Nucleus accumbens (tissue), 56 donors: Measurements from ENCODE around the gene ATP6V1G3.
"Not testable (repeated sequence)": the region's sequence is repeated elsewhere in the genome, so short reads cannot be mapped to it uniquely, and the experiment has no call there.

Experiments used
- DNase-seq, 56 donors: peaks; one replicate each; lab custom pipeline; 2025; lab: John Stamatoyannopoulos, UW

ATP6V1G3 gene

GRCh38 chr1:198540580-198540979 is at the start of gene ATP6V1G3:
ATP6V1G3 (minus strand) TSS chr1:198540680; CDS start chr1:198540650, 30 bp downstream.
- DNase-seq: no peak

- DNase-seq: no peak
Observed at GRCh38 chr1:198588845-198589244, 48.4 kb upstream of the ATP6V1G3 start.

- DNase-seq: no peak
Observed at GRCh38 chr1:198584163-198584562, 43.7 kb upstream of the ATP6V1G3 start.

- not testable (repeated sequence) for DNase-seq
Observed at GRCh38 chr1:198583209-198583802, 42.8 kb upstream of the ATP6V1G3 start.

GRCh38 chr1:198577444-198577843 is 37.0 kb upstream of the ATP6V1G3 start:
- DNase-seq: no peak

GRCh38 chr1:198575798-198576641 is 35.5 kb upstream of the ATP6V1G3 start:
- DNase-seq: no peak

- DNase-seq: no peak
Observed at GRCh38 chr1:198575292-198575691, 34.8 kb upstream of the ATP6V1G3 start.

GRCh38 chr1:198574325-198574724 is 33.8 kb upstream of the ATP6V1G3 start:
- no peak for DNase-seq

- no peak for DNase-seq
Observed at GRCh38 chr1:198564716-198565115, 24.2 kb upstream of the ATP6V1G3 start.

- no peak for DNase-seq
Observed at GRCh38 chr1:198564157-198564556, 23.7 kb upstream of the ATP6V1G3 start.

- DNase-seq: no peak
Observed at GRCh38 chr1:198563583-198563982, 23.1 kb upstream of the ATP6V1G3 start.

- DNase-seq: no peak
Observed at GRCh38 chr1:198560161-198560560, 19.7 kb upstream of the ATP6V1G3 start.

GRCh38 chr1:198559362-198559761 is 18.9 kb upstream of the ATP6V1G3 start:
- no peak for DNase-seq

- no peak for DNase-seq
Observed at GRCh38 chr1:198558402-198558801, 17.9 kb upstream of the ATP6V1G3 start.

- peak in 1 of 56 donors; percentile 15 for DNase-seq
Observed at GRCh38 chr1:198556971-198557370, 16.5 kb upstream of the ATP6V1G3 start.

- DNase-seq: no peak
Observed at GRCh38 chr1:198552668-198553416, 12.4 kb upstream of the ATP6V1G3 start.

GRCh38 chr1:198550941-198551524 is 10.6 kb upstream of the ATP6V1G3 start:
- no peak for DNase-seq

- DNase-seq: no peak
Observed at GRCh38 chr1:198549866-198550265, 9.4 kb upstream of the ATP6V1G3 start.

GRCh38 chr1:198548890-198549289 is 8.4 kb upstream of the ATP6V1G3 start:
- DNase-seq: no peak

GRCh38 chr1:198545156-198545555 is 4.7 kb upstream of the ATP6V1G3 start:
- no peak for DNase-seq

GRCh38 chr1:198544265-198544664 is 3.8 kb upstream of the ATP6V1G3 start:
- DNase-seq: no peak
